DMS114 treated with DMSO at 0.1 percent for 48 hours (cell line): ENCODE data around the gene CCL13.

Experiments used
- DNase-seq: peaks from one replicate; lab custom pipeline; 2025; ENCODE audit not compliant: unreplicated experiment; lab: John Stamatoyannopoulos, UW

CCL13 gene

DNA sequence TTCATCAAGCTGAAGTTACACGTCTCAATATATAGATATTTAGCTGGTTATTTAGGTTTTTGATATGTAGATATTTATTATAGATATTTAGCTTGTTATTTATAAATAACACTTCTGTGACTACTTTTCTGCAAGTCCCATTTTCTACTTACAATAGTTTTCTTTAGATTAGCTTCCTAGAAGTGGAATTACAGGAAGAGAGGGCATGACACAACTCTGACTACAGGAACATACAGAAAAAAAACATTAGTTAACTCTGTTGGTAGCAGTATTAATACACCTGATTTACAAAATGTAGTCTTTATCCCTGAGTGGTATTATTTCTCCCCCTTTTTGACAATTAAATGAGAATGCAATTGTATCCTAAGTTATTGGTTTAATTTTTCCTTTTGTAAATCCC, 28.0 kb downstream of the CCL13 start:
- no peak for DNase-seq

DNA sequence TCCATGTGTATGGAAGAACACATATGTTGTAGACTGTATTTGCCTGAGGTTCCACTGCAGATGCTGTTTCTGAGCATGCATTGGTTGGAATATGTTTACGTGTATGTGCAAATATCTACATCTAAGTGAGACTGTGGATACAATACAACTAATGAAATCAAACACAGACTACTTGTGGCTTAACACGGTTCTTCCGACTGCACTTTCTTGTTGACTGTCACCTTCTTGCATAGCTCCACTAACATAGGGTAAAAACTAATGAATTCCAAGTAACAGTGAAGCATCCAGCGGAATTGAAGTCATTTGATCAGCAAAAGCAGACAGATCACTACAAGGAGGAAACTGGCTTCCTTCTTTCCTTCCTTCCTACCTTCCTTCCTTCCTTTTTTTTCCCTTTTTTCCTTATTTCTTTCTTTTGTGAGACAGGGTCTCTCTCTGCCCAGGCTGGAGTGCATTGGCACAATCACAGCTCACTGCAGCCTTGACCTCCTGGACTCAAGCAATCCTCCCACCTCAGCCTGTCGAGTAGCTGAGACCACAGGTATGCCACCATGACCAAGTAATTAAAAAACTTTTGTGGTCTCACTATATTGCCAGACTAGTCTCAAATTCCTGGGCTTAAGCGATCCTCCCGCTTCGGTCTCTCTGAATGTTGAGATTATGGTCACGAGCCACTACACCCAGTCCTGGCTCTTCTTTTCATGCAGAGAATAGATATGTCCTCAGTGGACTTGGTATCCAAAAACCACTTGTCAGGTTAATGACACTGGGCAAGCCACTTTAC, 28.7 kb downstream of the CCL13 start:
- no peak for DNase-seq

DNA sequence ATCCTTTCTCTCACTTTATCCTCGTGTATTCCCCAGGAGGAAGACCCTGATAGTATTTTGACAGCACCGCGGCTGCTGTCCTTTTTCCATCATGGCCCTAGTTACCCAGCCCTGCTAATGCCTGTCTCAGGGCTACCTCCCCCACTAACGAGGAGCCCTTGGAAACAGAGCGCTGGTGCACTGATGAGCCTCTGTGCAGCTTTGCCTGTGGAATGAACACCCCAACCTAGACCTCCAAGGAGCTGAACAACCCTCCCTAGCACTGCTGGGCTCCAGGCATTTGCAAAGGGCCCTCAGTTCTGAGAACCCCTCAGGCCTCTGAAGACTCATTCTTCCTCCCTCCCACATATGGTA, 30.0 kb downstream of the CCL13 start:
- DNase-seq = no peak

DNA sequence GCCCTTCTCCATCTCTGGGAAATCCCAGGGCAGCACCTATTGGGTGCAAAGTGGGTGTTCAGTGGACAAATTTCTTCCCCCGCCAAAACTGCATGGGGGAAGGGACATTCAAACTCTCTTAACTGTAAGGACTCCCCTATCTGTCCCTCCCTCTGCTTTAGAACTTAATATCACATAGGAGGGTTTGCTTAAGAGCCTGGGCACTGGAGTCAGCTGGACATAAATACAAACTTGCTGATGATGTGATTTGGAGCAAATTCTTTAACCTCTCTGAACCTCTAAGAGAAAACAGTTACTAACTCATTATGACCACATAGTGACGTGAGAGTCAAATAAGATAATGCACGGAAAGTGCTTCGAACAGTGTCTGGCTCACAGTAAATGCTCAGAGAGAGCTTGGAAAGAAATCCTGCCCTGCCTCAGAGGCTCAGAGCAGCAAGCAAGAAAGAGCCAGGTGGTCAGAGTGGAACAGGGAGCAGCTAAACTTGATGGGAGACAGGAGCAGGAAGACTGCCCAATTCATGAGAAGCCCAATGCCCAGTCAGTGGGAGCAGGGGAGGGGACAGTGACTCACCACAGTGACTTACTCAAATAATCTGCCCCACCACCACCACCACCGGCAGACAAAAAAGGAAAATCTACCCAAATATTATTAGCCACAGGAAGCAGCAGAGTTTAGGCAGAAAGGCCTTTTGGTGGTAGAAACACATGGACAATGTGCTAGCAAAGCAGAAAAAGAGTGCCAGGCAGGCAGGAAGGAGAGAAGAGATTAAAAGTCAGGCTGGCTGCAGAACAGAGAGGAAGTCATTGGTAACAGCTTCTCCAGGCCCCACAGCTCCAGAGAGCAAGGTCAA, 30.6 kb downstream of the CCL13 start:
- no peak for DNase-seq

DNA sequence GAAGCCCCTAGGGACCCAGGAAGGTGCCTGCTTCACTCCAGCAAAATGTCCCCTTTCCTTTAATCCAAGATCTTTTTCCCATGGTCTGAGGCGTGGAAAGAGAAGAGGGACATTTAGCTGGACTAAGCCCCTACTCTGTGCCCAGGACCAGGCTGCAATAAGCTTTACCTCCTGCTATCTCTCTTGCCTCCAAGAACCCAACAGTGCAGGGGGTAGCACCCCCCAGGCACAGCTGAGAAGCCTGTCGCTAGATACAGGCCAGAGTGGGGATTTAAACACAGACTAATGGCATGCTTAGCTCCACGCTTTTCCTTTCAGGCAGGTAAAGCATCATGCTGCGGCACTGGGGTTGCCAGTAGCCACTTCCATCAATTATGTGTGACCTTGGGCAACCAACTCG, 31.3 kb downstream of the CCL13 start:
- no peak for DNase-seq

DNA sequence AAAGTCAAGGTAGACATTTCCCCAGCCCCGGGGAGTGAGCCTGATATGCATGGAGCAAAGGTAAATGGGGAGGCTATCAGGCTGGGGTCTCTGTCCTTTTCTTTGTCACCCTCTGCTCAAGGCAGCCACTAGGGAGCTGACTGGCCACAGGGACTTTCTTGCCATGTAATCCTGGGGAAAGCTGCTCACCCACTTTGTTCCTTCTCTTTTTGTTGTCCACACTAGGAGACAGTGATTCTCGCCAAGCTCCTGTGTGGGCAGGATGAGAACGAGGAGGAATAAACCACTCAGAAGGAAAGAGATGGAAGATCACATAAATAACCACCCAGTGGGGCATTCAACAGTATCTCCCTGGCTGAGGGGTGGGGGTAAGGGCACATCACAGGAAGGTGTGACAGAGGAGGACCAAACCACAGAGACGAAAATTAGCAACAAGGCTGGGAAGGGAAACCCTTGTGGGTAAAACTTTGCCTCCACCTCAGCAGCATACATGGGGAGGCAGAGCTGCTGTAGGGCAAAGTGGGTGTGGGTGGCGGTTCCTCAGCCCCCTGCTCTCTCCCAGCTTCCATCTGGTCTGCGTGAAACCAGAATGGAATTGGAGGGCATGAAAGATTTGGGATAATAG, 33.0 kb downstream of the CCL13 start:
- no peak for DNase-seq

DNA sequence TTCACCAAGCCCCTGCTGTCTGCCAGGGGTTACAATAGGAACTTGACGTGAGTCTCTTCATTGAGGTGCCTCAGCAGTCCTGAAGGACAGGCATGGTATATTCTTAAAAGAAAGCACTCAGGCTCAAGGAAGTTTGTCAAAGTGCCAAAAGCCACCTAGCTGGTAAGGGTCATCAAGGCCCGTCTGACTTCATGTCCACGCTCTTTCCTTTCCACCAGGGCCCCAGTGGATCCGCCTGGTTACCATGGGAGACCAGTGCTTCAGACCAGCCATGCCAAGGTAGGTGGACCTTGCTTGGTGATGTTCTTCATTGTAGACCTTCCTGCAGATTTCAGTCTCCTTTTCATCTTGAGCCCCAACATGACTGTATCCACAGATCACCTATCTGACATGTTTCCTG, 34.4 kb downstream of the CCL13 start:
- no peak for DNase-seq

DNA sequence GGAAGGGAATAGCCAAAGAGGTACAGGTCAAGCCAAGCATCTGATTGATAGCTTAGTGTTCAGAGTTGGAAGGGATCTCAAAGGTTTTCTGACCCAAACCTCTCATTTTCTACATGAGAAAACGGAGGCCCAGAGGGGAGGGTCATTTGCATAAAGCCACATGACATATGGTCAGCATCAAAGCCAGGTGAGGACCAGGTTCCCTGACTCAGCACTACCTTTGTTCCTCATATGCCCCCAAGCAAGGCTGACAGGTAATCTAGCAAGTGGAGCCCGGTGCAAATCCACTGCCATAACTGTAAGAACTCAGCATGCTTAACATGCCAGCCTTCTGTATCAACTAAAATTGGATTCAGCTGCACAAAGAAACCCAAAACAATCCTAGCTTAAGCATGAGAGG, 35.0 kb downstream of the CCL13 start:
- DNase-seq = no peak

DNA sequence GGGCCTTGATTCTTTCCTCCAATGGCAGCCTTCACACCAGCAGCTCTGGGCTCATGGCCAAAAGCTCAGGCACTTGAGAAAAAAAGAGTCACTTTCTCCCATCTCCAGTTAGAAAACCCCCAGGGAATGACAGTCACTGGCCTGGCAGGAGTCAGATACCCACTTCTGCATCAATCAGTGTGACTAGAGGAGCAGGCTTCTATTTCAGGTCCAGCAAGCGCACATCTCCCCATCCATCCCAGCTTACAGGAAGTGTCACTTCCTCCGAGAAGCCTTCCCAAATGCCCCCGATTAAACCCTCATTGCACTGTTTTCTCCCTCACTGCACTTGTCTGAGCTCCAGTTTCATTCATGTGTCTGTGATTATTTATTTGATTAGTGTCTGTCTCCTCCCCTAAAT, 37.1 kb downstream of the CCL13 start:
- DNase-seq = no peak

DNA sequence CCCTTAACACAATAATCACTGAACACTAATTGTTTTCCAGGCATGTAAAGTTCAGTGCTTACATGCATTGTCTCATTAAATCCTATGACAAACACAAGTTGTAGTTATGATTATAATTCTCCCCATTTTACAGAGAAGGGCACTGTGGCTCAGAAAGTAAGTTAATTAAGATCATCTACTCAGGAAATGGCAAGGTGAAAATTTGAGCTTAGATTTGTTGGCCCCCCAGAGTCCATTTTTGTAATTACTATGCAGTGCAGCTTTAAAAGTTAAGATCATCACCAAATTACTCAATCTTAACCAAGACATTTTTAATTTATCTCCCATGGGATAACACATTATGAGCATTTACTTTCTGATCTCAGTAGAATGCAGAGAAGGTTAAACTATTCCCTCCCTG, 41.0 kb downstream of the CCL13 start:
- DNase-seq = no peak

DNA sequence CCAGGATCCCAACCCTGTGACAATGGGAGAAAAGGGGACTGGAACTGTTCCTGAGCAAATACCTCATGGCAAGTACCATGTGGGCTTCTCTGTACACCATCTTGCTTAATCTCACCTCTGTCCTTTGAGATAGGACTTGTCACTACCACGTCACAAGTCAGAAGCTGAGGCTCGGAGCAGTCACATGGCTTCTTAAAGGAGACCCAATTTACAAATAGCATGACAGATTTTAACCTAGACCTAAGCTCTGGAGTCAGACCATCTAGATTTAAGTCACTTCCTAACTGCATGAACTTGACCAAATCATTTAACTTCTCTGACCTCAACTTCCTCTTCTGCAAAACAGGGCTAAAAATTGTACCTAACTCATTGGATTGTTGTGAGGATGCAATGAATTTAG, 42.7 kb downstream of the CCL13 start:
- DNase-seq = no peak

DNA sequence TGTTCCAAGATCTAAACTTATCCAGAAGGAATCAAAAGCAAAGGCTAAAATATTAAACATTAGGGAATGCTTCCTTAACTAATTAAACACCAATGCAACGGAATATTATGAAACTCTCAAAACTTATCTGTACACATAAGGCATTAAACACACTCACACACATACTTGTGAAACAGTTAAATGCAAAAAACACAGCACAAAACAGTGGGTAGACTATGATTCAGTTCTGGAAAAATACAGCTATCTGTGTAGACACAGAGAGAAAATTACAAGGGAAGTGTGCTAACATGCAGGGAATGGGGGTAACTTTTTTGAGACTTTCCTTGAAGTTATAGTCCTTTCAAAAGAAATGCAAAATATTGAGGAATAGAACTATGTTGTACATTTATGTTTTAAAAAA, 43.4 kb downstream of the CCL13 start:
- DNase-seq = no peak

DNA sequence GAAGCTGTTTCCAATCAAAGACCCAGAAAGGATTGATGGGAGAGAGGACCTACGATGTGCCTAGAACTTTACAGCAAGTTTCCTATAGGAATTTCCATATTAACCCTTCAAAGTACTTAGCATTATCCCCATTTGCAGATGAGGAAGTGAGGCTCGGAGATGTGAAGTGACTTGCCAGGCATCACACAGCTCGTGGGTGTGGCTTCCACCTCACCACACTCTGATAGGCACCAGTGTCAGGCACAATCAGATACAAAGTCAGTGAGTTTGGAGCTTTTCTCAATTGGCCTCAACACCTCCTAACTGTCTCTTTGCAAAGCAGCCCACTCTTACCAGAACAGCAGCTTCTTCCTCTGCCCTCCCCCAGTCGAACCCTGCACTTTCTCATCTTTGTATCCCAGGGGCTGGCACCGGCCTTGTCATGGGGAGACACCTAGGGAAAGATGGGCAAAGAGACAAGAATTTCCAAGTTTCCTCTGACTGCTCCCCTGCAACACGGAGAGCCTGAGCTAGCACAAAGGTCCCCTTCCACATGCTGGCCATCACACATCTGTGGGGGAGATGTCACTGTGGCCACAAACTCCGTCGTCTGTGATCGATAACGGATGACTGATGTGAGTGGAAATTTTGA, 44.1 kb downstream of the CCL13 start:
- no peak for DNase-seq

DNA sequence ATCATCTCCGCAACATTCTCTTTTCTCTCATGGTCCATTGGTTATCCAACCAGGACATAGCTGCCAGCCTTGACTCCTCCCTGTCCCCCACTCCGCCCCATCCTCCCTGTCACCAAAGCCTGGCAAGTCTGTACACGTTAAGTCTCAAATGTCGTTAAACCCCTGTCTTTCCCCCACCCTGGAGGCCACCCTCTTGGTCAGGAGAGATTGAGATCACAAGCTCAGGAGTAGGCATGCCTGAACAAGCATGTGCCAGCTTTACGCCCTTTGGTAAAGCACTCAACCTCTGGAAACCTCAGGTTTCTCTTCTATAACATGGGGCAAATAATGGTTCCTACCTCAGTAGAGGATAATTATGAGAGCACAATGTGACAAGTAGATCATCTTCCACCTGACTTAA, 44.9 kb downstream of the CCL13 start:
- no peak for DNase-seq

DNA sequence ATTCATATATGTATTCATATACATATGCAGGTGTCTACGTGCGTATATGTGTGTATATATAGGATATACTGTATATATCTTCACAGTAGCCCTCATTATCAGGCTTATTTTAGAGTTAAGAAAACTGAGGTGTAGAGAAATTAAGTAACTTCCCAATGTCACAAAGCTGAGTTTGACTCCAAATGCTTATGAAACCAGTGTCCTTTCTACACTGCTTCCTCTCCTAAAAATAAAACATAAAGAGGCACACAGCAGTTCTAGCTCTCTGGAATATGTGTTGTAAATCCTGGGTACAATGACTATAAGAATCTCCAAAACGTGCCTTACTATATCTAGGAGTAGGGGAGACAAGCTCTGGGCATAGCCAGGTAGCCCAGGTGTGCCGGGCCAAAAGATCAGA, 46.7 kb downstream of the CCL13 start:
- no peak for DNase-seq

DNA sequence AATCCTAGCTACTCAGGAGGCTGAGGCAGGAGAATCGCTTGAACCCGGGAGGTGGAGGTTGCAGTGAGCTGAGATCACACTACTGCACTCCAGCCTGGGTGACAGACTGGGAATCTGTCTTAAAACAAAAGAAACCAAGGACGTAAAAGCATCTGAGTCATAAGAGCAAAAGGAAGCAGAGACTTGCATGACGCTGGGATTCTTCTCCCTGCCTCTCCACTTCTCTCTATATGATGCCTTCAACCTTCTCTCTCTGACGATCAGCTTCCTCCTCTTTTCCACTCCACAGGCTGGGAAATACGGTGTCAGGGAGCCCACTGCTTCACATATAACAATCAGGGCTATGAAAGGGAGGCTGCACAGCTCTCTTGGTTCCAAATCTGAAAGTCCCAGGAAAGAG, 49.9 kb downstream of the CCL13 start:
- DNase-seq = no peak
